ENCODE results near the gene C1orf21.

The C1orf21 gene

DNA sequence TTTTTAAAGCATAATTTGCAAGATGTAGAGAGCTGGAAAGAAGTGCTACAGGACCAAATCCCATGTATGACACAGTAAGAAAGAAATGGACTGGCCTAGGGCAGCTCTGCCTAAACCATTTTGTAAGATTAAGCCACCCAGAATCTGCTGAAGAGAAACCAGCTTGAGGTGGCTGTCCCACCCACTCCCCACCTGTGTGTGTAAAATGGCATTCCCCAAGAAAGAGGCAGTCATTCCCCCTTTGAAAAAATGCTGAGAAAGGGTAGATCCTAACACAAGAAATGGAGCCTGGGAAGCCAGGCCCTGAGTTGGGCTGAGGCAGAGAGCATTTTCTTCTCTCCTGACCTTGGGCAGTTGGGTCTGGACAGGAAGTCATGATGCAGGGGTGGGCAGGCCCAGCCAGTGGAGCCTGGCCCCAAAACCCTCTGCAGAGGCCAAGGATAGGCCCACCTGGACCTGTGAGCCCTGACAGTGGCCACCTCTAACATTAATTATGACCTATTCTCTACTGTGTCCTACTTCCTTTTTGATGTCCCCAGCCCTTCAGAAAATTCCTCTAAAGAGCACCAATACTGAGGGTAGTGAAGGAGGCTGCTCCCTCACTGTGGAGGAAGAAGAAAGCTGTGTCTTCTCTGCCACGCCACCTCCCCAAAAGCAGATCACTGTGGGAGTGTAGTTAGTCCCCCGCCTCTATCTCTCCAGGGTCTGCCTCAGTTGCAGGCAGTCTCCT lies 273.8 kb downstream of the C1orf21 start:
- DNase-seq (ENCODE audit: low read depth) = no peak

GRCh38 chr1:184661801-184662200 lies 275.0 kb downstream of the C1orf21 start:
- no peak for DNase-seq (ENCODE audit: low read depth)

DNA sequence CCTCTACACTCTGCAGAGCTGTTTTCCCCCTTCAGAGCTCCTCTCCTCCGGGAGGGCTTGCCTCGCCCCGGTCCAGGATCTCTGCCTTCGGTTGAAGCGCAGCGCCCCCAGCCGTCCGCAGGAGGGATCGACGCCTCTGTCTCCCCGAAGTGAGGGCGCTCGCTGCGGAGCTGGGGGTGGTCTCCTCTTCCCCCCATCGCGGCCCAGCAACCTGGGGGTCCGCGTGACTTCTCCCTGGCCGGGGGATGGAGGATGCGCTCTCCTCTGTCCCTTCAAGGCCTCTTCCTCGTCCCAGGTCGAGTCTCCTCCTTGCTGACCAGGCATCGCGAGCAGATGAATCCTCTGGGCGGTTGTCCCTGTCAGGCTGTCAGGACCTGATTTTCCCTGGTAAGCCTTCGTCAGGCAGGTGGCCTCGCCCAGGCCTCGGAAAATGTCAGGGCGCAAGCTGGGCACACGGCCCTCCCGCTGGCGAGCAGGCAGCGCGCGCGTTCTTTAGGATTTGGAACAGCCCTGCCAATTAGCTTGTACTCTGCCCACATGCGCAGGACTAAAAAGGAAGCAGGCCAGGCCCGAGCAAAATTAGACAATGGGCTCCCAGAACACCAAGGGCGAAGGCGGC lies 277.3 kb downstream of the C1orf21 start:
- DNase-seq (ENCODE audit: low read depth) = no peak

- no peak for DNase-seq (ENCODE audit: low read depth)
These were observed 277.8 kb downstream of the C1orf21 start for GRCh38 chr1:184664661-184665060.

GRCh38 chr1:184665360-184665759 lies 278.5 kb downstream of the C1orf21 start:
- DNase-seq (ENCODE audit: low read depth) = no peak

DNA sequence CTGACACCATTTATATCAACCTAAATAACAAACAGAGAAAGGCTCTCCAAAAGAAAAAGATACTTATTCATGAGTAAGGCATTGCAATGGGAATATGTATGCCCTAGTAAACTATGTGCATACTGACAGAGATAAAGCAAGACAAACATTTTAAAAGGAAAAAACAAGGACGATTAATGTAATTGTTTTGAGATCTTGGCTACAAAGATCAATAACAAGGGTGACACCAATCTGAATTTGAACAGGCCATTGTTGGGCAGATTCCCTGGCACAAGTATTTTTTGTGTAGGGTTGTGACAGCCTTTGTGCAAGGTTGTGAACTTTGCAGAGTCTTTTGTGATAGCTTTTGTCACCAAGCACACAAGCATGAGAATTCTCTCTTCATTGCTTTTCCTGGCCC lies 282.6 kb downstream of the C1orf21 start:
- DNase-seq (ENCODE audit: low read depth) = no peak

DNA sequence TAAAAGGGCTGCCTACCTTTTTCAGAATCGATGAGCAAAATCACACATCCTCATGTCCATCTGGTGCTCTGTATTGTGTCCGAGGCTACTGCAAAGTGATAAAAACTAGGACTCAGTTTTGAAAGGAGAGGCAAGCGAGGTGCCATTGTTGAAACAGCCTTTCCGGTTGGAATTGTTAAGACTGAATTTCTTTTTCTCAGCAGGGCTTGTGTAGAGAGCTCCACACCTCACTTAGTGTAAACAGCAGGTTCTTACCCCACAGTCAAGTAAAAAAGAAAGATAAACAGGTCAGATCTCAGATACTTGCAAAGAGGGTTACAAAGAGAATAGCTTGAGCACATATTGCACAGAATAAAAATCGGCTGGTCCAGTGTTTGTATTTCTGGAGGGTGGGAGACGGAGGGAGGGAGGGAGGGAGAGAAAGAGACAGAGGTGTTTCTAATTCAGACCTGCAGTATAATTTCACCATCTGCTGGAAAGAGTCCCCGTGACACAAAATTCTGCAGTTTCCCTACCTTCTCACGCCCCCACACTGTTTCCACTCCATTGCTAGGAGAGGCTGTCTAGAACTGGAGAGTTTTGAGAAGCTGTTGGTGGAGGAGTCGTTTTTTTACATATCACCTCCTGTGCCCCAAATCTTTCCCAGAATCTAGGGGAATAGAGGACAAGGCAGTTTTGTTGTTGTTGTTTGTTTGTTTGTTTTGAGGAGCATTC lies 285.3 kb downstream of the C1orf21 start:
- no peak for DNase-seq (ENCODE audit: low read depth)

DNA sequence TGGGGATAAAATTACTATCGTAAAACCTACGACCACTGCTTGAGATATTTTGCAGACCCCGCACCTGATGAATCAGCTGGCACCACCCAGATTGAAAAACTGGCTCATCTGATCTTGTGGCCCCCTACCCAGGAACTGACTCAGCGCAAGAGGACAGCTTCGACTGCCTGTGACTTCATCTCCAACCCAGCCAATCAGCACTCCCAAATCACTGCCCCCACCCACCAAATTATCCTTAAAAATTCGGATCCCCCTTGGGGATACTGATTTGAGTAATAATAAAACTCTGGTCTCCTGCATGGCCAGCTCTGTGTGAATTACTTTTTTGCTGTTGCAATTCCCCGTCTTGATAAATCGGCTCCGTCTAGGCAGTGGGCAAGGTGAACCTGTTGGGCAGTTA lies 286.5 kb downstream of the C1orf21 start:
- no peak for DNase-seq (ENCODE audit: low read depth)

- no peak for DNase-seq (ENCODE audit: low read depth)
These were observed 290.5 kb downstream of the C1orf21 start for GRCh38 chr1:184677344-184677743.

All from activated T-helper 9 cell treated with anti-CD3 and anti-CD28 coated beads, Interleukin-2, amount 50 U/mL, for 16 hours (primary cell).